Measurements from ENCODE around the gene EHMT2.

EHMT2 gene

GRCh38 chr6:31869343-31869742 lies 28.2 kb downstream of the EHMT2 start:
- no peak for TF ChIP-seq CTCF (IDR thresholded peaks at IDR 0.05)

GRCh38 chr6:31865205-31866118 lies 32.0 kb downstream of the EHMT2 start:
- TF ChIP-seq CTCF (IDR thresholded peaks at IDR 0.05) = no peak

GRCh38 chr6:31864818-31865204 lies 32.7 kb downstream of the EHMT2 start:
- TF ChIP-seq CTCF (IDR thresholded peaks at IDR 0.05) = no peak

GRCh38 chr6:31862344-31863235 lies 34.9 kb downstream of the EHMT2 start, which contains the start of gene NEU1:
TSS of gene NEU1 (minus strand) at chr6:31862821. CDS start at chr6:31862776, 45 bp downstream.
- no peak for TF ChIP-seq CTCF (IDR thresholded peaks at IDR 0.05)

DNA sequence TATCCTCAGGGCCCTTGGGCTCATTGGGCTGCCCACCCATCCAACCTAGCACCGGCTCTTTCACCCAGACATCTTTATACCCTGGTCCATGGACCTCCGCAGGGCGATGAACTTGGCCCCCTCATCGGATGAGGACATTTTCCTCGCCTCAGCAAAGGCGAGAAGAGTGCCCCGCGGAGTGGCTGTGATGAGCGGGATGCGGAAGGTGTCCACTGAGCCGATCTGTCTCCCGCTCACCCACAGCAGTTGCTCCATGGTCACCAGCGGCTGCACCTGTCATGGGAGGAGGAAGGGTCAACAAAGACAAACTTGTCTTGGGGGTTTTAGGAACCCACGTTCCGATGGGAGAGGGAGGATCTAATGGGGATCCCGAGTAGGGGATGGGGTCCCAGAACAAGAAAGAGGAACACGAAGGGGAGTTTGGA lies 35.6 kb downstream of the EHMT2 start:
- no peak for TF ChIP-seq CTCF (IDR thresholded peaks at IDR 0.05)

GRCh38 chr6:31861150-31861549 lies 36.3 kb downstream of the EHMT2 start:
- no peak for TF ChIP-seq CTCF (IDR thresholded peaks at IDR 0.05)

- TF ChIP-seq CTCF (IDR thresholded peaks at IDR 0.05) = no peak
These were observed 37.1 kb downstream of the EHMT2 start for GRCh38 chr6:31860349-31860748.

Measured in LNCAP (cell line).